Activated B cell treated with CpG ODN at 0.5 μM for 24 hours (primary cell): ENCODE results near the gene CKAP5. TPM values are rescaled to one million over a fixed set of nuclear protein-coding genes. Genes with fewer than 3 reads are reported as not detected.
"Not testable (repeated sequence)": the region's sequence is repeated elsewhere in the genome, so short reads cannot be mapped to it uniquely, and the experiment has no call there.

ENCODE experiments used
- ATAC-seq: fragments of 200-7000 bp; cut with Tn5 transposase; one replicate; pipeline ENCODE4 v1.10.0; 2021; ENCODE audit warnings: low read depth, mild to moderate bottlenecking, moderate library complexity
- CTCF ChIA-PET: fragments of 350-600 bp; sonication (Branson Sonifier 250); formaldehyde crosslinking; loops from one replicate; lab custom pipeline; 2021; ENCODE audit warnings: antibody characterized with exemption; lab: Charles Lee
- POLR2A ChIA-PET: fragments of 350-600 bp; sonication (Branson Sonifier 250); formaldehyde crosslinking; loops from one replicate; lab custom pipeline; 2021; ENCODE audit warnings: antibody characterized with exemption; lab: Charles Lee
- DNase-seq: peaks from one replicate; pipeline ENCODE4 v3.0.0; 2022
- H3K27ac Mint-ChIP-seq: one replicate; pipeline ENCODE4 v1.8.0; 2020; ENCODE audit warnings: mixed read lengths
- H3K27me3 Mint-ChIP-seq: one replicate; pipeline ENCODE4 v1.8.0; 2021; ENCODE audit warnings: mixed read lengths
- H3K36me3 Mint-ChIP-seq: one replicate; pipeline ENCODE4 v1.8.0; 2021; ENCODE audit warnings: low read depth, mixed read lengths
- H3K4me1 Mint-ChIP-seq: one replicate; pipeline ENCODE4 v1.8.0; 2021; ENCODE audit warnings: mixed read lengths
- H3K4me3 Mint-ChIP-seq: one replicate; pipeline ENCODE4 v1.8.0; 2020; ENCODE audit warnings: mild to moderate bottlenecking, mixed read lengths
- H3K9me3 Mint-ChIP-seq: one replicate; pipeline ENCODE4 v1.8.0; 2020; ENCODE audit warnings: mixed read lengths
- CTCF ChIP-seq: fragments of 200-600 bp; IDR thresholded peaks from one replicate; pipeline ENCODE4 v1.8.0; 2022; ENCODE audit warnings: antibody characterized with exemption, mild to moderate bottlenecking
- intact Hi-C: fragments of 100-400 bp; cut with micrococcal nuclease; formaldehyde crosslinking; loops from one replicate; pipeline ENCODE4 v1.15.1; 2024
- total RNA-seq: library from RNA; stranded (reverse); gene quantifications from 2 replicates; pipeline ENCODE4 v1.2.3, GENCODE V29; 2022

The CKAP5 gene
- total RNA-seq, 1 donor from 2014 or later, result 50.4 TPM

GRCh38 chr11:46711303-46711702 lies 134.8 kb downstream of the CKAP5 start:
- peaks cover 15% of the 10 kb centered on the region for H3K36me3 Mint-ChIP-seq
- intact Hi-C loops, result no loop called here
- ChIA-PET POLR2A (interaction anchor here (0.9 kb wide), 1 partner anchor 10 kb away, joined by 3 read pairs; the partner anchor contains the start of genes ARHGAP1 and ZNF408), CTCF (no interaction called here)
- ATAC-seq (no peak), DNase-seq (no peak)
- no peak for TF ChIP-seq CTCF
- no peaks in the 10 kb centered on the region for H3K27me3 Mint-ChIP-seq
- H3K4me1 Mint-ChIP-seq, result no peaks in the 10 kb centered on the region
- no peaks in the 10 kb centered on the region for H3K9me3 Mint-ChIP-seq
- H3K4me3 Mint-ChIP-seq, result no peak overlapping the region
- no peak overlapping the region for H3K27ac Mint-ChIP-seq

GRCh38 chr11:46710821-46711269 lies 135.2 kb downstream of the CKAP5 start:
- no peak for ATAC-seq
- no peaks in the 10 kb centered on the region for H3K27me3 Mint-ChIP-seq
- peaks cover 19% of the 10 kb centered on the region for H3K36me3 Mint-ChIP-seq
- TF ChIP-seq CTCF, result no peak
- POLR2A ChIA-PET, result interaction anchor here (0.9 kb wide), 1 partner anchor 10 kb away, joined by 3 read pairs; the partner anchor contains the start of genes ARHGAP1 and ZNF408
- H3K9me3 Mint-ChIP-seq, result no peaks in the 10 kb centered on the region
- DNase-seq, result no peak
- intact Hi-C loops, result no loop called here
- CTCF ChIA-PET, result no interaction called here
- no peak overlapping the region for H3K4me3 Mint-ChIP-seq
- no peak overlapping the region for H3K27ac Mint-ChIP-seq
- H3K4me1 Mint-ChIP-seq, result no peaks in the 10 kb centered on the region

- POLR2A ChIA-PET, result interaction anchor here (0.5 kb wide), 1 partner anchor 33 kb away, joined by 4 read pairs; no protein-coding TSS in a partner anchor
- H3K4me3 Mint-ChIP-seq, H3K4me1 Mint-ChIP-seq, DNase-seq, CTCF ChIA-PET, H3K9me3 Mint-ChIP-seq, H3K27ac Mint-ChIP-seq, ATAC-seq, H3K27me3 Mint-ChIP-seq: not testable (repeated sequence)
- peaks cover 33% of the 10 kb centered on the region for H3K36me3 Mint-ChIP-seq
- intact Hi-C loops, result loop anchor here (10.0 kb wide), 3 partner anchors 695 to 1765 kb away; partner anchors contain the start of gene SLC39A13
These were observed 136.7 kb downstream of the CKAP5 start for GRCh38 chr11:46709351-46709750.

GRCh38 chr11:46706886-46707285 lies 139.2 kb downstream of the CKAP5 start:
- Mint-ChIP-seq H3K4me3 (no peak overlapping the region), H3K4me1 (peaks cover 13% of the 10 kb centered on the region), H3K27me3 (no peaks in the 10 kb centered on the region), H3K36me3 (peaks cover 52% of the 10 kb centered on the region), H3K9me3 (no peaks in the 10 kb centered on the region), H3K27ac (no peak overlapping the region)
- intact Hi-C loops, result loop anchor here (10.0 kb wide), 3 partner anchors 698 to 1762 kb away; partner anchors contain the start of gene SLC39A13
- ATAC-seq, result no peak
- CTCF ChIA-PET, result no interaction called here
- POLR2A ChIA-PET, result no interaction called here
- TF ChIP-seq CTCF, result no peak
- DNase-seq, result no peak

- Mint-ChIP-seq H3K36me3 (peaks cover 66% of the 10 kb centered on the region), H3K4me1 (peaks cover 28% of the 10 kb centered on the region), H3K4me3 (no peak overlapping the region), H3K27me3 (no peaks in the 10 kb centered on the region), H3K27ac (no peak overlapping the region), H3K9me3 (no peaks in the 10 kb centered on the region)
- TF ChIP-seq CTCF, result no peak
- intact Hi-C loops, result loop anchor here (10.0 kb wide), 3 partner anchors 700 to 1760 kb away; partner anchors contain the start of gene SLC39A13
- DNase-seq (no peak), ATAC-seq (no peak)
- POLR2A ChIA-PET, result no interaction called here
- CTCF ChIA-PET, result no interaction called here
These were observed 140.9 kb downstream of the CKAP5 start for GRCh38 chr11:46705070-46705688.
